ENCODE measurements around the gene CDT1.

- no peak for TF ChIP-seq CTCF (IDR thresholded peaks at IDR 0.05)
- TF ChIP-seq POLR2A (IDR thresholded peaks at IDR 0.05) = no peak
Observed at GRCh38 chr16:88762258-88762870, 41.2 kb upstream of the CDT1 start.
